Suprapubic skin (tissue), 4 donors: ENCODE data around the gene TENM3. TPM values are rescaled to one million over a fixed set of nuclear protein-coding genes. Genes with fewer than 3 reads are reported as not detected.

Experiments
- DNase-seq, 2 donors: peaks; one replicate each; pipeline ENCODE4 v3.0.0-alpha.2; 2019; ENCODE audit warnings: low spot score in 2 of 2
- H3K27ac ChIP-seq: fragments of 200-600 bp; sonication (generic); one replicate; pipeline ENCODE4 v1.5.1; 2019
- H3K27me3 ChIP-seq: fragments of 200-600 bp; sonication (generic); one replicate; pipeline ENCODE4 v1.5.1; 2019
- H3K36me3 ChIP-seq: fragments of 200-600 bp; sonication (generic); one replicate; pipeline ENCODE4 v1.5.1; 2019
- H3K4me1 ChIP-seq: fragments of 200-600 bp; sonication (generic); one replicate; pipeline ENCODE4 v1.5.1; 2019
- H3K4me3 ChIP-seq: fragments of 200-600 bp; sonication (generic); one replicate; pipeline ENCODE4 v1.5.1; 2019; ENCODE audit warnings: mild to moderate bottlenecking
- H3K9me3 ChIP-seq: fragments of 200-600 bp; sonication (generic); one replicate; pipeline ENCODE4 v1.5.1; 2019
- EP300 ChIP-seq: sonication (generic); formaldehyde crosslinking; IDR thresholded peaks from one replicate; pipeline ENCODE4 v1.6.1; 2017; ENCODE audit warnings: antibody characterized with exemption
- POLR2A ChIP-seq, 2 donors: fragments of 450-650 bp; IDR thresholded peaks; one replicate each; pipeline ENCODE4 v1.6.1; 2017; ENCODE audit warnings: antibody characterized with exemption in 2 of 2, mild to moderate bottlenecking in 2 of 2, moderate library complexity in 2 of 2
- POLR2AphosphoS5 ChIP-seq, 3 donors: sonication (generic); formaldehyde crosslinking; IDR thresholded peaks; one replicate each; pipeline ENCODE4 v1.6.1; 2017; ENCODE audit warnings: antibody characterized with exemption in 3 of 3
- WGBS: methylation state at CpG from one replicate; pipeline ENCODE4 v1.1.5; 2018; 5-methylcytosine and 5-hydroxymethylcytosine counted together
- total RNA-seq, 4 donors: library from RNA; depleted of rRNA; stranded (reverse); fragments of >200 nt; gene quantifications; one replicate each; pipeline ENCODE4 v1.1.0, GENCODE V29; 2016
- TF ChIP-seq, protein P1 (sequence below), 2 donors: fragments of 200-600 bp in 1 of 2; fragments of 450-650 bp in 1 of 2; sonication (generic) in 1 of 2; IDR thresholded peaks; one replicate each; pipeline ENCODE4 v1.5.1; 2016 to 2019; ENCODE audit warnings: antibody characterized with exemption in 2 of 2, mild to moderate bottlenecking in 1 of 2, moderate library complexity in 1 of 2

TENM3 gene
- total RNA-seq, 4 donors from 2014 or later: 0.81 to 2.9 (median 1.8) TPM

GRCh38 chr4:182307746-182308145 is 64.5 kb downstream of the TENM3 start:
- Histone ChIP-seq H3K36me3 (no peaks in the 10 kb centered on the region), H3K9me3 (no peaks in the 10 kb centered on the region), H3K4me3 (no peak overlapping the region), H3K27ac (no peak overlapping the region), H3K27me3 (no peaks in the 10 kb centered on the region), H3K4me1 (no peaks in the 10 kb centered on the region)
- WGBS: 64% methylated on average over 2 of the region's 2 CpGs
- DNase-seq: no peak
- TF ChIP-seq EP300 (no peak), POLR2A (IDR thresholded peaks at IDR 0.05) (no peak), POLR2AphosphoS5 (IDR thresholded peaks at IDR 0.05) (no peak)
- TF ChIP-seq, protein P1, sequence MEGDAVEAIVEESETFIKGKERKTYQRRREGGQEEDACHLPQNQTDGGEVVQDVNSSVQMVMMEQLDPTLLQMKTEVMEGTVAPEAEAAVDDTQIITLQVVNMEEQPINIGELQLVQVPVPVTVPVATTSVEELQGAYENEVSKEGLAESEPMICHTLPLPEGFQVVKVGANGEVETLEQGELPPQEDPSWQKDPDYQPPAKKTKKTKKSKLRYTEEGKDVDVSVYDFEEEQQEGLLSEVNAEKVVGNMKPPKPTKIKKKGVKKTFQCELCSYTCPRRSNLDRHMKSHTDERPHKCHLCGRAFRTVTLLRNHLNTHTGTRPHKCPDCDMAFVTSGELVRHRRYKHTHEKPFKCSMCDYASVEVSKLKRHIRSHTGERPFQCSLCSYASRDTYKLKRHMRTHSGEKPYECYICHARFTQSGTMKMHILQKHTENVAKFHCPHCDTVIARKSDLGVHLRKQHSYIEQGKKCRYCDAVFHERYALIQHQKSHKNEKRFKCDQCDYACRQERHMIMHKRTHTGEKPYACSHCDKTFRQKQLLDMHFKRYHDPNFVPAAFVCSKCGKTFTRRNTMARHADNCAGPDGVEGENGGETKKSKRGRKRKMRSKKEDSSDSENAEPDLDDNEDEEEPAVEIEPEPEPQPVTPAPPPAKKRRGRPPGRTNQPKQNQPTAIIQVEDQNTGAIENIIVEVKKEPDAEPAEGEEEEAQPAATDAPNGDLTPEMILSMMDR (IDR thresholded peaks at IDR 0.05): no peak

- WGBS: 88% methylated on average over 1 of the region's 1 CpG
Observed at GRCh38 chr4:182309877-182310276, 66.7 kb downstream of the TENM3 start.

DNA sequence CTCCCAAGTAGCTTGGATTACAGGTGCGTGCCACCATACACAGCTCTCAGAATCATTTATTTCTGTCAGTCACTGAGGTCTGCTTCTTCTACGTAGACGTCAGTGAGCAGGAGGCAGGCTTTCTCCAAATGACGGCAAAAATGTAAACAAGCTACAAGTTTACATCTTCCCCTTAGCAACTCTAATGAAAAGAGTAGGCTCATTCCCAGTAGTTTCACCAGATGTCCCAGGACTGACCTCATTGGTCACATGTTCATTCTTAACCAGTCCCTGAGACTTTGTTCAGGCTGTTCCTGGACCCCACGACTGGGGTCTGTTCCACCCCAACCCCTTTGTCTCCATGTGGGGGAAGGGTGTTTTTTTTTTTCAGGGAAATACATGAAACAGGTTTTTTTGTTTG is 67.1 kb downstream of the TENM3 start:
- Histone ChIP-seq H3K4me1 (no peaks in the 10 kb centered on the region), H3K9me3 (peaks cover 8% of the 10 kb centered on the region), H3K4me3 (no peak overlapping the region), H3K36me3 (no peaks in the 10 kb centered on the region), H3K27ac (no peak overlapping the region), H3K27me3 (no peaks in the 10 kb centered on the region)
- TF ChIP-seq, protein P1 (IDR thresholded peaks at IDR 0.05): no peak
- TF ChIP-seq EP300 (no peak), POLR2A (IDR thresholded peaks at IDR 0.05) (no peak), POLR2AphosphoS5 (IDR thresholded peaks at IDR 0.05) (no peak)
- 82% methylated on average over 5 of the region's 5 CpGs for WGBS
- DNase-seq: no peak

More at GRCh38 chr4:182309877-182310276, 66.7 kb downstream of the TENM3 start:
- H3K9me3 ChIP-seq: peaks cover 6% of the 10 kb centered on the region
- TF ChIP-seq EP300 (no peak), POLR2AphosphoS5 (IDR thresholded peaks at IDR 0.05) (no peak), POLR2A (IDR thresholded peaks at IDR 0.05) (no peak)
- TF ChIP-seq, protein P1 (IDR thresholded peaks at IDR 0.05): no peak
- H3K27ac ChIP-seq: no peak overlapping the region
- H3K36me3 ChIP-seq: no peaks in the 10 kb centered on the region
- H3K4me1 ChIP-seq: no peaks in the 10 kb centered on the region
- H3K4me3 ChIP-seq: no peak overlapping the region
- DNase-seq: no peak
- no peaks in the 10 kb centered on the region for H3K27me3 ChIP-seq

- DNase-seq: no peak
- Histone ChIP-seq H3K36me3 (no peaks in the 10 kb centered on the region), H3K4me1 (no peaks in the 10 kb centered on the region), H3K4me3 (no peak overlapping the region), H3K27me3 (no peaks in the 10 kb centered on the region), H3K27ac (no peak overlapping the region), H3K9me3 (peaks cover 10% of the 10 kb centered on the region)
- WGBS: 83% methylated on average over 3 of the region's 3 CpGs
- TF ChIP-seq POLR2A (IDR thresholded peaks at IDR 0.05): no peak
- TF ChIP-seq, protein P1 (IDR thresholded peaks at IDR 0.05): no peak
- no peak for TF ChIP-seq EP300
- TF ChIP-seq POLR2AphosphoS5 (IDR thresholded peaks at IDR 0.05): no peak
Observed at GRCh38 chr4:182310962-182311361, 67.8 kb downstream of the TENM3 start.

DNA sequence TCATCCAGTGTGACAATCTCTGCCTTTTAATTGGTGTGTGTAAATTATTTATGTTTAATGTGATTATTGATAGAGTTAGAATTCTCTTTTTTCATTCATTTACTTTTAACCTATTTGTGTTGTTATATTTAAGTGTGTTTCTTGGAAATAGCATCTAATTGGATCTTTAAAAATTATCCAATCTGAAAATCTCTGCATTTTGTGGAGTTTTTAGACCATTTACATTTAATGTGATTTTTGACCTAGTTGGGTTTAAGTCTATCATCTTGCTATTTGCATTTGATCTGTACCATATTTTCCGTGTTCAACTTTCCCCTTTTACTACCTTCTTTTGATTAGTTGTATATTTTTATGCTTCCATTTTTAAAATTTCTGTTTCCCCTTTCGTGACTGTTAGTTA is 71.3 kb downstream of the TENM3 start:
- Histone ChIP-seq H3K27me3 (no peaks in the 10 kb centered on the region), H3K36me3 (no peaks in the 10 kb centered on the region), H3K4me3 (no peak overlapping the region), H3K9me3 (peaks cover 10% of the 10 kb centered on the region), H3K4me1 (no peaks in the 10 kb centered on the region), H3K27ac (no peak overlapping the region)
- WGBS: 95% methylated on average over 2 of the region's 2 CpGs
- TF ChIP-seq POLR2A (IDR thresholded peaks at IDR 0.05) (no peak), EP300 (no peak), POLR2AphosphoS5 (IDR thresholded peaks at IDR 0.05) (no peak)
- TF ChIP-seq, protein P1 (IDR thresholded peaks at IDR 0.05): no peak
- no peak for DNase-seq
